Esophagus muscularis mucosa (tissue), 4 donors: ENCODE data around the gene MTM1.

ENCODE experiments used
- CTCF ChIP-seq, 3 experiments: fragments of 200-600 bp in 2 of 3; fragments of 450-650 bp in 1 of 3; sonication (generic) in 2 of 3; IDR thresholded peaks; one replicate each; pipeline ENCODE4 v1.5.1; 2017 to 2019; ENCODE audit warnings: antibody characterized with exemption in 3 of 3, mild to moderate bottlenecking in 2 of 3, moderate library complexity in 1 of 3
- EP300 ChIP-seq: sonication (generic); formaldehyde crosslinking; IDR thresholded peaks from one replicate; pipeline ENCODE4 v1.6.1; 2017; ENCODE audit warnings: antibody characterized with exemption
- POLR2A ChIP-seq: fragments of 450-650 bp; IDR thresholded peaks from one replicate; pipeline ENCODE4 v1.6.1; 2017; ENCODE audit warnings: antibody characterized with exemption, moderate library complexity, mild to moderate bottlenecking, low read depth

DNA sequence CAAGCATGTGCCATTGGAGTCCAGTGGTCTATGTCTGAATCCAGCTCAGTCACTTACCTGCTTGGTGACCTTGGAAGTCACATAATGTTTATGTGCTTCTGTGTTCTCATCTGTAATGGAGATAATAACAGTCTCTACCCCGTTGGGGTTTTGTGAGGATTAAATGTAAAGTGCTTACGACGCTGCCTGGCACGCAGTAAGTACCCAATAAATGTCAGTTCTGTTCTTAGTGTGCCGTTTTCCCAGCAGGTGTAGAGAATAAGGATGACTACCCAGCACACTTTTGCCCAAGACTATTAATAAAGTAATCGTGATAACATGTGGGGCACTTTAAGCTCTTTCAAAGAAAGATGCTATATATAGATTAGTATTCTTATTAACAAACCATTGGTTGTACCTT lies 56.7 kb downstream of the MTM1 start:
- TF ChIP-seq POLR2A (no peak), CTCF (IDR thresholded peaks at IDR 0.05) (no peak), EP300 (no peak)
